Measurements from ENCODE around the gene NQO1. TPM values are rescaled to one million over a fixed set of nuclear protein-coding genes. Genes with fewer than 3 reads are reported as not detected.
"Not testable (repeated sequence)": the region's sequence is repeated elsewhere in the genome, so short reads cannot be mapped to it uniquely, and the experiment has no call there.

NQO1 gene
- total RNA-seq = 528 TPM

GRCh38 chr16:69726313-69727060 lies at the start of gene NQO1:
Gene NQO1, minus strand, starts transcription at chr16:69726560. Its CDS starts 121 bp downstream, at chr16:69726439.
- DNase-seq (ENCODE audit: low spot score) = peak; percentile 96

DNA sequence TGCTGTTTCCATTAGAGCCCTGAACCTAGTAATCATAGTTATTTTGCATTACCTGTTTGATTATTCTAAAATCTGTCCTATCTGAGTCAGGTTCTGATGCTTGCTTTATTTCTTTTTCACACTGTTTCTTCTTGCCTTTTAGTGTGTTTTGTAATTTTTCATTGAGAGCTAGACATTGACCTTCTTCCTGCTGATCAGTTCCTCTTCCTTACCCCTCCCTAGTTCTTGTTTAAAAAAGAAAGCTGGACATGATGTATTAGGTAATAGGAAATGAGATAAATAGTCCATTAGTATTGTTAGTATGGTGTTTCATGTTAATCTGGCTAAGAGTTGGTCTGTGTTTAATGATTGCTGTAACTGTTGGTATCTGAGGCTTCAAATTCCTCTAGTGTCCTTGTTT lies 49.2 kb upstream of the NQO1 start:
- no peak for DNase-seq (ENCODE audit: low spot score)

DNA sequence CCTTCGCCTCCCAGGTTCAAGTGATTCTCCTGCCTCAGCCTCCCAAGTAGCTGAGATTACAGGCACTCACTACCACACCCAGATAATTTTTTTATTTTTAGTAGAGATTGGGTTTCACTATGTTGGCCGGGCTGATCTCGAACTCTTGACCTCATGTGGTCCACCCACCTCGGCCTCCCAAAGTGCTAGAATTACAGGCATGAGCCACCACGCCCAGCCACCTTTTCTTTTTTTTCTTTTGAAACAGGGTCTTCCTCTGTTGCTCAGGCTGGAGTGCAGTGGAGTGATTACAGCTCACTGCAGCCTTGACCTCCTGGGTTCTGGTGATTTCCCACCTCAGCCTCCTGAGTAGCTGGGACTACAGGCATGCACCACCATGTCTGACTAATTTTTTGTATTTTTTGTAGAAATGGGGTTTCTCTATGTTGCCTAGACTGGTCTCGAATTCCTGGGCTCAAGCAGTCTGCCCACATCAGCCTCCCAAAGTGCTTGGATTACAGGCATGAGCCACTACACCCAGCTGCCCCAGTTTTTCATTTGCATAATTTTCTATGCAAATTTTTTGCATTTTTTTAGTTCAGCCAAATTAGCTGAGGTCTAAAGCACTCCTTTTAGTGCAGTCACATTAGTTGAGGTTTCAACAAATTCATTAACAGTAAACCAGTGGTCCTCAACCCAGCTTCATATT lies 47.0 kb upstream of the NQO1 start:
- no peak for DNase-seq (ENCODE audit: low spot score)

DNA sequence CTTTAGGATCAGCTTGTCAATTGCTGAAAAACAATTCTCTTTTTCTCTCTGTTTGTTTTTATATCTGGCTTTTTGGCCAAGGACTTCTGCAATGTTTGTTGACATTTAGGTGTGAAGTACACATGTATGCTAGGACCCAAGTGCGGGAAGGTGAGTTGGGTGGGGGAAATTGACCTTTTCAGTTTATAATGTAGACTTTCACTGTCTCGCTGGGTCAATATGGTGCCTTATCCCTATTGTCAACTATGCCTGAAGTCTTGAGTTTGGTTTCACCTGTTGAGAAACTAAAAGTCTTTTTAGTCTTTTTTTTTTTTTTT lies 45.2 kb upstream of the NQO1 start:
- no peak for DNase-seq (ENCODE audit: low spot score)

- DNase-seq (ENCODE audit: low spot score) = no peak
These were observed 43.0 kb upstream of the NQO1 start for GRCh38 chr16:69769404-69769803.

GRCh38 chr16:69768666-69769065 lies 42.3 kb upstream of the NQO1 start:
- no peak for DNase-seq (ENCODE audit: low spot score)

GRCh38 chr16:69767459-69768229 lies 41.3 kb upstream of the NQO1 start:
- DNase-seq (ENCODE audit: low spot score) = no peak

GRCh38 chr16:69763599-69763942 lies 37.2 kb upstream of the NQO1 start:
- DNase-seq (ENCODE audit: low spot score) = no peak

DNA sequence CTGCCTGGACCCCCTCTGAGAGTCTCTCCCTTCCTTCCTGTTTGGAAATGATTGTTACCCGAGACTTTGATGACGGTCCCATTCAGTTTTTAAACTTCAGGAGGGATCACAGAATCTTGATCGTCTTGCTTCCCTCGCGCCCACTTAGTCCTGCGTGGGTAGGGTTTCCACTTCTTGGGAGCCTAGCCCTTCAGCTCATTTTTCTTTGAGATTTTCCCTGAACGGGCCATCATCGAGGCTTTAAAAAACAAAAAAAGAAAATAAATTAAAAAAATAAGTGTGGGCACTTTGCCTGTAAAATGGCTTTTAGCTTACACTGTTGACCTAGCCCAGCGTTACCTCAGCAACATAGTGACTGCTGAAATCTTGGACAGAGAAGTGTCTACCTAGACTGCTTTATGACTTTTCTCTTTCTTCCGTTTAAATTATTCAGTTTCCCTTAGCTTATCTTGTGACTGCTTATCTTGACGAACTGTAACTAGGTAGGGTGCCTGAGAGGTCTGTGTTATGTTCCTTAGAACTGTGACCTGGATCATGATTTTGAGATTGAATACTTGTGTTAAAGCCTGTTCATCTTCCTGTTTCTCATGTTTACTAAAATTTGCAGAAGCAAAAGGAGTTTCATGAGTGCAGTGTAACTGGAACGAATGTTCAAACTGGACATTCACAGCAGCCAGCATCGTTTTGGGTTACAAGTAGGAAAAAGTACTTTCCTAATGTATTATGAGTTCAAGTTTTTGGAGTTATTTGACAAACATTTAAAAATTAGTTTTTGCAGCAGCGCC lies 36.6 kb upstream of the NQO1 start:
- DNase-seq (ENCODE audit: low spot score) = no peak

DNA sequence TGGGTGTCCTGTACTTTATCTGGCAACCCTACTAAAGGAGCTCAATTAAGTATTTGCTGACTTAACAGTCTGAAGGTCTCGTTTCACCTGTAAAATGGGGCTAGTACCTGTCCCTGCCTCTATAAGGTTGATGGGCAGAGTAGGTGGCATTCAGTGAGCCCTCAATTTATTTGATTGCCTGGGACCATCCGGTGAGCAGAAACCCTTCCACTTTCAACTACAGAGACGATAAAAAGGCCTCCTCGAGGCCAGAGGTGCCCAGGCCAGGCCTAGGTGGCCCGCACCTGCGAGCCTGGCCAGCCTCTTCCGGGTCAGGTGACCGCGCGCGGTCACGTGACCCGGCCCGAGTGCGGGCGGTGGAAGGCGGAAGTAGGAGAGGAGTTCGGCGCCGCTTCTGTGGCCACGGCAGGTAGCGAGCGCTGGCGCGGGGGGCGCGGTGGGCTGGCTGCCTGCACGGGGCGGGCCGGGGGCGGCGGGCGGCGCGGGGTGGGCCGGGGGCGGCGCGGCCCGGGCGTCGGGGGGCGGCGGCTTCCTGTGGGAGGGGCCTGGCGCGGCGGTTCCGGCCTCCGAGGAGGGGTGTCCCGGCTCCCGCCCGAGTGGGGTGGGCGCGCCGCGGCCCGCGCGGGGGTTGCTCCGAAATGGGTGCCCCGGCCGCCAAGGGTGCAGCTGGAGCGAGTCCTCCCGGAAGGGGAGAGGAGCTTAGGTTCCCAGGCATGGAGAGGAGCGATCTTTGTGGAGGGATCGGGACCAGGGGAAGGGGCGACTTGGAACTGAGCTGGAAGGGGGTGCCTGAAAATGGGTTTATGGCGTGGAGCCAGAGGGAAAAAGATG lies 35.8 kb upstream of the NQO1 start, which contains the start of gene WWP2:
Gene WWP2 (plus strand): TSS at position 350 of the 831 bp plus-strand sequence. CDS start 24,679 bp downstream, outside the sequence.
- peak; percentile 75 for DNase-seq (ENCODE audit: low spot score)

GRCh38 chr16:69757375-69757774 lies 31.0 kb upstream of the NQO1 start:
- DNase-seq (ENCODE audit: low spot score) = not testable (repeated sequence)

GRCh38 chr16:69756705-69757104 lies 30.3 kb upstream of the NQO1 start:
- DNase-seq (ENCODE audit: low spot score) = no peak

DNA sequence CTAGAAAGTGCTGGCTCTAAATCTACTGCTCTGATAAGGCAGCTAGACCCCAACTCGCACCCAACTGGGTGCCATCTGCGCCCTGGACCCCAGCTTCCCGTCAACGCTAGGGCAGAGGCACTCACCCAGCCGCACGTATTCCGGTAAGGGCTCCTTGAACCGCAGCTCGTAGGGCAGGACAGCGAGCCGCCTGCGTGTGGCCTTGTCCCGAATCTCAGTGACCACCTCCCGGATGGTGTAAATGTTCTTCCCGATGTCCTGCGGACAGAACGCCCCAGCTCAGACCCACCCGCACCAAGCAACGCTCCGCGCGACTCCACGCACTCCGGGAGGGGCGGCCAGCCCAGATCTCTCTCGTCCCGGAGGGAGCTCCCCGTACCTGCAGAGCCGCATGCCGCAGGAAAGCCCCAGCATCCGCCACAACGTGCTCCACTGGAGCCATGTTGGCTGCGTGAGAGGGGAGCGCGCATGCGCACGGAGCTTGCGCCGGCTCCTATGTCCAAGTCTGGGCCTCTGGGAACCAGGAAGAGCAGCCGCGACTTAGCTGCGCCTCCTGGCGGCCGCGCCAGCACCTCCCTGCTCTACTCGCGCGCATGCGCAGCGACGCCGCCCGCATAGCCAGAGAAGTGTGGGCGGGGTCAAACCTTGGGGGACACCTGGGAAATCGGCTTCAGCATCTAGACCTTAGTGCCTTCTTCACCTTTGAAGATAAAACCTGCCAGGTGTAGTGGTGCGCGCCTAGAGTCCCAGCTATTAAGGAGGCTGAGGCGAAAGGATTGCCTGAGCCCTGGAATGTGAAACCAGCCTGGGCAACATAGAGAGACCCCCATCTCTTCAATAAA lies 28.3 kb upstream of the NQO1 start, which contains the start of gene NOB1:
Gene NOB1 (minus strand): TSS at position 458 of the 842 bp plus-strand sequence. CDS start 16 bp downstream, at position 442.
- peak; percentile 97 for DNase-seq (ENCODE audit: low spot score)

GRCh38 chr16:69754143-69754468 lies 27.7 kb upstream of the NQO1 start:
- no peak for DNase-seq (ENCODE audit: low spot score)

DNA sequence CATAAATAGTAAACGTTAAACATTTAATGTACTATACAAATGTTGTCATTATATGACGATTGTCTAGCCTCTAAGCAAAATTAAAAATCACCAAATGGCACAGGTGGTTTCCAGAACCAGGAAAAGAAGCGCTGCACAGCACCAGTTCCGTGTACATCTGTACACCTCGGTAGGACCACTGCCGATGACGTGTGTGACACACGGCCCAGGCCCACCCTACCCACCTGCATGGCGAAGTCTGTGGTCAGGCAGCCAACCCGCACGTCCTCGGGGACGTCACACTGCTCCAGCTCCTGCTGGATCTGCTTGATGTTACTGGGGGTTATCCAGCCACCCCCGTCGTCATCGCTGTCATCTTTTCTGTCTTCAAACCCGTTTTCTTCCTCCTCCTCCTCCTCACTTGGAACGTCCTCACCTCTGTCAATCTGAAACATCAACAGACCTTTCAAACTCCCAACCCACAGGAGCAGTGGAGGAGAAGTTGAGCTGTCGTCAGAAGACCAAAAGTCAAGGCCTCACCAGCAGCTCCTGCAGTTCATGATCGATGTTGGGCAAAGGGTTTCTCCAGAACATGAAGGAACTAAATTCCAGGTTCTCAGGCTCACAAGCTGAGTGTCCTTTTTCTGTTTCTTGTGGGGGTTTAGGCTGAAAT lies 22.5 kb upstream of the NQO1 start:
- no peak for DNase-seq (ENCODE audit: low spot score)

GRCh38 chr16:69747115-69747514 lies 20.8 kb upstream of the NQO1 start:
- DNase-seq (ENCODE audit: low spot score) = no peak

GRCh38 chr16:69745959-69746358 lies 19.6 kb upstream of the NQO1 start:
- DNase-seq (ENCODE audit: low spot score) = no peak

DNA sequence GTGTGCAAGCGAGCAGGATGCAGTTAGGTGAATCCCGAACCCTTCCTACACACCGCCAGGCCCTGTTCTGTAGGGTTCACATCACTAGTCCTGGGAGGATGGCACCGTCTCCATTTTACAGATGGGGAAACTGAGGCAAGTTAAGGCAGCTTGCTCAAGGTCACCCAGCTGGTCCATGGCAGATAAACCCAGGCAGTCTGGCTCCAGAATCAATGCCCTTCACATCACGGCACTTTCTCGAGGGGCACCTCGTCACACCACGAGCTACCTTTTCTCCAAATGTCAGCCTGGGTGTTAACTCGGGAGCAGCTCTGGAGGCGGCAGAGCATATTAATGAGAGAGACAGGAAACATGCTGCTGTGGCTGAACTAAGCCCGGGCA lies 18.9 kb upstream of the NQO1 start:
- no peak for DNase-seq (ENCODE audit: low spot score)

DNA sequence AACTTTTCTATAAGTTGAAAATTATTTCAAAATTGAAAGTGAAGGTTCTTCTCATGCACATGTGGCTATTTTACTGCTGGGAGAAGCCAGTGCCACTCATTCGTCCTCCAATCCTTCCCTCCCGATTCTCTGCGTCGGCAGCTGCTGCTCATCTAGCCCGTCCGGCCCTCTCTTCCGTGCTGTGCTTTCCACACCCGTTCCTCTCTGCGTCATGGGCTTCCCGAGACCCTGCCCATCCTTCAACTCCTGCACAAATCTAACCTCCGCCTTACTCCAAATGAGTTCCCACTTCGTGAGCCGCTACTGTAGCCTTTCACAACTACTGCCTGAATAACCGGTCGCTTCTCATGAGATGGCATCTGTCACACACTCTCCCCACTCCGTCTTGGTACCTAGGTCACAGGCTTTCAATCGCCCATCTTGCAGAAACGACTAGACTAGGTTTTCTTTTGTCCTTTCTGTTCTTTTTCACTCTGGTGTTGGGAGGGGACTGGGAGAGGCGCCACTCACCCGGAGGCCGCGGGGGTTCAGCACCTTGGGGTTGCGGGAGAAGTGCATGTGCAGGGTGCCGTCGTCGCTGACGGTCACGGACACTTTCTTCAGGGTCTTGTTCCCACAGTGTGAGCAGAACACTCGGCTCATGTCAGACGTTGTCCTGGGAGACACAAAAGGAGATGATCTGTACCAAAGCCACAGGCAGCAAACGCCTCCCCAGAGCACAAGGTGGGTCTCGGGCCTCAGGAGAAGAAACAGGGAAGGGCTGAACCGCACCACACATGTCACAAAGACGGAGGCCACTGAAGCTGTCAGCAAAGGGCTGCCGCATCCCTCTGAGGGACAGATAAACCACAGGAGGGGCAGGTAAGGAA lies 18.2 kb upstream of the NQO1 start:
- DNase-seq (ENCODE audit: low spot score) = no peak
